Esophagus muscularis mucosa (tissue), 4 donors: Measurements from ENCODE around the gene KAZN. TPM values are rescaled to one million over a fixed set of nuclear protein-coding genes. Genes with fewer than 3 reads are reported as not detected.

Experiments used
- DNase-seq: peaks from one replicate; pipeline ENCODE4 v3.0.0-alpha.2; 2017; ENCODE audit errors: extremely low spot score
- H3K27ac ChIP-seq, 4 donors: fragments of 200-600 bp; sonication (generic); replicated peaks in 1 of 4; 1 replicate in 3 of 4; 2 replicates in 1 of 4; pipeline ENCODE4 v1.5.1; 2016 to 2019; ENCODE audit warnings: mild to moderate bottlenecking in 1 of 4
- H3K27me3 ChIP-seq, 4 donors: fragments of 200-600 bp; sonication (generic); one replicate each; pipeline versions ENCODE4 v1.5.1 to v1.6.0; 2016 to 2019
- H3K36me3 ChIP-seq, 4 donors: fragments of 200-600 bp; sonication (generic); one replicate each; pipeline ENCODE4 v1.5.1; 2016 to 2019
- H3K4me1 ChIP-seq, 4 donors: fragments of 200-600 bp; sonication (generic); one replicate each; pipeline ENCODE4 v1.5.1; 2016 to 2019
- H3K4me3 ChIP-seq, 4 donors: fragments of 200-600 bp; sonication (generic); 1 replicate in 2 of 4; 2 replicates in 2 of 4; pipeline ENCODE4 v1.5.1; 2016 to 2019; ENCODE audit warnings: mild to moderate bottlenecking in 4 of 4, moderate library complexity in 1 of 4
- H3K9me3 ChIP-seq, 4 donors: fragments of 200-600 bp; sonication (generic); 1 replicate in 3 of 4; 2 replicates in 1 of 4; pipeline ENCODE4 v1.5.1; 2016 to 2019
- EP300 ChIP-seq: sonication (generic); formaldehyde crosslinking; IDR thresholded peaks from one replicate; pipeline ENCODE4 v1.6.1; 2017; ENCODE audit warnings: antibody characterized with exemption
- POLR2A ChIP-seq: fragments of 450-650 bp; IDR thresholded peaks from one replicate; pipeline ENCODE4 v1.6.1; 2017; ENCODE audit warnings: antibody characterized with exemption, moderate library complexity, mild to moderate bottlenecking, low read depth
- POLR2AphosphoS5 ChIP-seq, 2 donors: sonication (generic); formaldehyde crosslinking; IDR thresholded peaks; one replicate each; pipeline ENCODE4 v1.6.1; 2017; ENCODE audit warnings: antibody characterized with exemption in 2 of 2
- WGBS: methylation state at CpG from one replicate; pipeline ENCODE4 v1.1.5; 2018; 5-methylcytosine and 5-hydroxymethylcytosine counted together
- intact Hi-C: fragments of 100-400 bp; cut with DNase I; formaldehyde crosslinking; loops from one replicate; pipeline ENCODE4 v1.15.1; 2023
- total RNA-seq, 4 donors: library from RNA; depleted of rRNA; stranded (reverse); fragments of >200 nt; gene quantifications; one replicate each; pipeline versions ENCODE4 v1.1.0 to v1.2.1, GENCODE V29; 2016
- TF ChIP-seq, protein P1 (sequence below), 3 experiments: fragments of 200-600 bp in 2 of 3; fragments of 450-650 bp in 1 of 3; sonication (generic) in 2 of 3; IDR thresholded peaks; one replicate each; pipeline ENCODE4 v1.5.1; 2017 to 2019; ENCODE audit warnings: antibody characterized with exemption in 3 of 3, mild to moderate bottlenecking in 2 of 3, moderate library complexity in 1 of 3

Gene KAZN
- total RNA-seq, 4 donors from 2014 or later = 9.9 to 14.1 (median 11.9) TPM

DNA sequence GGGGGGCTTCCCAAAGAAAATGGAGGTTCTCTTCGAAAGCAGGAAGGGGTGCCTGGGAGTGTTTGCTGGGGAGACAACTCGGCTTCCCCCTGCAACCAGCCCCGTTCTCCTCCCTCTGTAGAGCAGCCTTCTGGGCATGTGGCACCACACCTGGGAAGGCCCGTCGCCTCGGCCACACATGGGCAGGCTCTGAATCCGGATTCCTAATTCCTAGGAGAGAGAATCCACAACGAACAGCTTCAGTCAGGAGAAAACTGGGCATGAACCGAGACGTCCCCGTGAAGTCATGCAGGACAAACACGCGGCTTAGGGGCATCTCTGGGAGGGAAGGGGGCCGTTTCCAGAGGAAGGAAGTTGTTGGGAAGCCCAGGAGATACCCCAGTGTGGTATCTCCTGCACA is 224.5 kb downstream of the KAZN start:
- WGBS = 89% methylated on average over 11 of the region's 14 CpGs
- intact Hi-C loops = no loop called here

DNA sequence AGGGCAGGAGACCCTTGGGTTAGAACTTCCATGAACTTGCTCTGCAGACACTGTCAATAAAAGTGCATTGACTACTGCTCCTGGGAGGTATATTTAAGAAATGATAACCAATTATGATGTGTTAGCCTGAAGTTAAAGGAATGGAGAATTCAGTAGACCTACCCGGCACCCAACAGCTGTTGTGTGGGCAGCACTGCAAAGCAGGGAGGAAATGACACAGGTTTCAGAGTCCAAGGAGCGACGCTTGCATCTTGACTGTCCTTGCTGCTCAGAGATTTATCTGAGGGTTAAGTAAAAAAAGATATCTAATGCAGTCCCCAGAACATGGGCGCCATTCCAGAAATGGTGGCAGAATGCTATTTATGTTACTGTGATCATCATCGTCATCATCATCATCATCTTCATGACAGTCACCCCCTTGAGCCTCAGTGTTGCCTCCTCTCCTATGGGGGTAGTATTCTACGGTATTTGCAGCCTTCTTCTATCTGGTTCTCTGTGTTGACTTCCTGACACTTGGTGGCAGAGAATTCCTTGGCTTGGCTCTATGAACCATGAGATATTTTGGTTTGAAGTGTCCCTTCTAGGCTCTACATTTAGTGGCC is 225.9 kb downstream of the KAZN start:
- 88% methylated on average over 6 of the region's 6 CpGs for WGBS
- Histone ChIP-seq H3K27ac (no peak overlapping the region), H3K4me3 (no peak overlapping the region), H3K4me1 (peaks cover 0 to 4% (median 0%) of the 10 kb centered on the region in 4 donors), H3K27me3 (no peaks in the 10 kb centered on the region), H3K9me3 (no peaks in the 10 kb centered on the region), H3K36me3 (no peaks in the 10 kb centered on the region)
- no peak for TF ChIP-seq POLR2A
- no peak for TF ChIP-seq EP300
- TF ChIP-seq, protein P1, sequence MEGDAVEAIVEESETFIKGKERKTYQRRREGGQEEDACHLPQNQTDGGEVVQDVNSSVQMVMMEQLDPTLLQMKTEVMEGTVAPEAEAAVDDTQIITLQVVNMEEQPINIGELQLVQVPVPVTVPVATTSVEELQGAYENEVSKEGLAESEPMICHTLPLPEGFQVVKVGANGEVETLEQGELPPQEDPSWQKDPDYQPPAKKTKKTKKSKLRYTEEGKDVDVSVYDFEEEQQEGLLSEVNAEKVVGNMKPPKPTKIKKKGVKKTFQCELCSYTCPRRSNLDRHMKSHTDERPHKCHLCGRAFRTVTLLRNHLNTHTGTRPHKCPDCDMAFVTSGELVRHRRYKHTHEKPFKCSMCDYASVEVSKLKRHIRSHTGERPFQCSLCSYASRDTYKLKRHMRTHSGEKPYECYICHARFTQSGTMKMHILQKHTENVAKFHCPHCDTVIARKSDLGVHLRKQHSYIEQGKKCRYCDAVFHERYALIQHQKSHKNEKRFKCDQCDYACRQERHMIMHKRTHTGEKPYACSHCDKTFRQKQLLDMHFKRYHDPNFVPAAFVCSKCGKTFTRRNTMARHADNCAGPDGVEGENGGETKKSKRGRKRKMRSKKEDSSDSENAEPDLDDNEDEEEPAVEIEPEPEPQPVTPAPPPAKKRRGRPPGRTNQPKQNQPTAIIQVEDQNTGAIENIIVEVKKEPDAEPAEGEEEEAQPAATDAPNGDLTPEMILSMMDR (IDR thresholded peaks at IDR 0.05) = no peak
- no peak for TF ChIP-seq POLR2AphosphoS5 (IDR thresholded peaks at IDR 0.05)
- DNase-seq = no peak
- intact Hi-C loops = no loop called here

More for the DNA sequence above, 224.5 kb downstream of the KAZN start:
- Histone ChIP-seq H3K27ac (no peak overlapping the region), H3K9me3 (no peaks in the 10 kb centered on the region), H3K4me3 (no peak overlapping the region), H3K4me1 (peaks cover 0 to 4% (median 0%) of the 10 kb centered on the region in 4 donors), H3K36me3 (no peaks in the 10 kb centered on the region), H3K27me3 (no peaks in the 10 kb centered on the region)
- DNase-seq = no peak
- TF ChIP-seq POLR2AphosphoS5 (IDR thresholded peaks at IDR 0.05) = no peak
- no peak for TF ChIP-seq EP300
- TF ChIP-seq POLR2A = no peak
- TF ChIP-seq, protein P1 (IDR thresholded peaks at IDR 0.05) = no peak

DNA sequence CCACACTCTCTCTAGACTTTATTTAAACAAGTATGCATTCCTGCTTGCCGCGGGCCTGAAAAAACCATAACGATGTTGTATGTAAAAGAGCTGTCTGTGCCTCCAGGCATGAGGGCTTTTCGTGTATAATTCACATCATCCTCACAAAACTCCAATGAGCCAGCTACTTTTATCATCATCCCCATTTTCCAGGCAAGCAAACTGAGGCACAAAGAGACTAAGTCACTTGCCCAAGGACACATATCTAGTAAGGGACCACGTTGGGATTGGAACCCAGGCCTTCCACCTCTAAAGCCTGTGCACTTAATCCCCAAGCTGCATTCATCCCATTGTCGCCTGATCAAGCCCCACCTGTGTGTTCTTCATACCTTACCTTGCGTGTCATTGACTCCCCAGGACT is 226.9 kb downstream of the KAZN start:
- H3K4me3 ChIP-seq = no peak overlapping the region
- DNase-seq = no peak
- H3K27me3 ChIP-seq = no peaks in the 10 kb centered on the region
- H3K9me3 ChIP-seq = no peaks in the 10 kb centered on the region
- TF ChIP-seq, protein P1 (IDR thresholded peaks at IDR 0.05) = no peak
- no peak for TF ChIP-seq POLR2AphosphoS5 (IDR thresholded peaks at IDR 0.05)
- no peak for TF ChIP-seq POLR2A
- no peak for TF ChIP-seq EP300
- H3K4me1 ChIP-seq = peaks cover 0 to 4% (median 0%) of the 10 kb centered on the region in 4 donors
- intact Hi-C loops = no loop called here
- H3K36me3 ChIP-seq = no peaks in the 10 kb centered on the region
- peak overlapping the region in 1 of 4 donors; percentile 48 for H3K27ac ChIP-seq
- 87% methylated on average over 7 of the region's 7 CpGs for WGBS

DNA sequence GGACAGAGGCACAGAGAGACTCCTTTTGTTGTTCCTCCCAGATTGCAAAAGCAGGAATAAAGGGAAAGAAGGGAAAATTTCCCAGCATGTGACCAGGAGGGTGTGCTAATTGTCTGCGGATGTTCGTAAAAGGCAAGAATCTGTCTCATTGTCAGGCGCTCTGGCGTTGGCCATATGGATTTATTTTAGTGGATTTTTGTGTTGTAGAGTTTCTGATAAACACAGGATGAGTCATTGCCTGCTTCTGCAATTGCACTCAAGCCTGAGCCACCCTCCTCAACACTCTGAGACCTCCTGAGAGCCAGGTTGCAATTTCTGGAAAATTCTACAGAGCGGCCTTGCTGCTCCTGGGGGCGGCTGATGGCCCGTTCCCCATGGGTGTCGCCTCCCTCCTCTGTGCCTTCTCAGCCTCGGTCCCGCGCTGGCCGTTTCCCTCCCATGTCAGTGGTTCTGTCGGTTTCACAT is 227.7 kb downstream of the KAZN start:
- Histone ChIP-seq H3K27ac (no peak overlapping the region), H3K36me3 (no peaks in the 10 kb centered on the region), H3K27me3 (no peaks in the 10 kb centered on the region), H3K4me3 (no peak overlapping the region), H3K9me3 (no peaks in the 10 kb centered on the region), H3K4me1 (peaks cover 0 to 4% (median 0%) of the 10 kb centered on the region in 4 donors)
- TF ChIP-seq EP300 (no peak), POLR2AphosphoS5 (IDR thresholded peaks at IDR 0.05) (peak; percentile 28 to 49)
- intact Hi-C loops = no loop called here
- WGBS = 72% methylated on average over 13 of the region's 13 CpGs
- no peak for DNase-seq

DNA sequence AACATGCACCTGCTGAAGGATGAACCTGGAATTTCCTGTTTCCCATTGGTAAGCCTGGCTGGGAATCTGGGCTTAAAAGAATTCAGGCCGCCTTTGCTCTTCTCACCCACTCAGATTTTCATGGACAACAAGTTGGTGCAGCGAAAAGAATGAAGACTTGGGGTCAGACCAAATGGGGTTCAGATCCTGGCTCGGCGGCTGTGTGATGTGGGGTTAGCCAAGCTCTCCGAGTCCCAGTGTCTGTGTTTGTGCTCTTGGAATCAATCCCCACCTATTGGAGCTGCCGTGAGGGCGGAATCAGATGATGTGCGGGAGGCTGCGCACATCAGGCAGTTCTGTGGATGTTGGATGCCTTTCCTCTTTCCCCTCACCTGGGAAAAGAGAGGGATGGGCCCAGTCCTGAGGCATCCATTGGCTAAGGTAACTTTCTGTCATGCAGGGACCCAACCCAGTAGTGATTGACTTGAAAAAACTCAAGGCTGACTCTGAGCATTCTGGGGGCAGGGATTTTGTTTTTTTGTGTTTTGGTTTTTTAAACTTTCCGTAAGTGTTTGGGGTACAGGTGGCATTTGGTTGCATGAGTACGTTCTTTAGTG is 228.3 kb downstream of the KAZN start:
- Histone ChIP-seq H3K27me3 (no peaks in the 10 kb centered on the region), H3K4me3 (no peak overlapping the region), H3K36me3 (no peaks in the 10 kb centered on the region), H3K4me1 (peaks cover 0 to 4% (median 0%) of the 10 kb centered on the region in 4 donors), H3K27ac (no peak overlapping the region), H3K9me3 (no peaks in the 10 kb centered on the region)
- DNase-seq = no peak
- WGBS = 96% methylated on average over 11 of the region's 11 CpGs
- TF ChIP-seq EP300 = no peak
- TF ChIP-seq, protein P1 (IDR thresholded peaks at IDR 0.05) = no peak
- no peak for TF ChIP-seq POLR2A
- no peak for TF ChIP-seq POLR2AphosphoS5 (IDR thresholded peaks at IDR 0.05)
- intact Hi-C loops = no loop called here
